Measurements from ENCODE around the gene FSTL1. TPM values are rescaled to one million over a fixed set of nuclear protein-coding genes. Genes with fewer than 3 reads are reported as not detected.

FSTL1 gene
- total and polyA plus RNA-seq, 5 donors from 2014 or later: 1.0 TPM; not detected in 4

DNA sequence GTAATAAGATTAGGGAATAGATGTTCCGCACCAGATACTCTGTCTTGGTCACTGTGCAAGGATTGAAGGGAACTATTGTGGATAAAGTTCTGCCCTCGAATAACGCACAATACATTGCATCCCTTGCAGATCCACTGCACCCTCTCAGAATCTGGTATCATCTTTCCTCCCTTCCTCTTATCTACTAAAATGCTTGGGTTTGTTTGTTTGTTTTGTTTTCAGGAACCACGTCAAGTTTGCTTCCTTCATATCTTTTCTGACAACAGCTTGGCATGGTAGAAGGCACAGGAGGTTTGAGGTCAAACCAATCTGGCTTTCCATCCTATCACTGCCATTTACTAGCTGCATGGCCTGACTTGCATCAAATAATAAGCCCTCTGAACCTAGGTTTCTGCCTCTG, 2.0 kb upstream of the FSTL1 start:
- Mint-ChIP-seq H3K27me3 (peaks cover 34% of the 10 kb centered on the region), H3K4me3 (peak overlapping the region in 1 of 4 donors; percentile 24)
- peaks cover 0 to 3% of the 10 kb centered on the region in 2 experiments for H3K9me3 ChIP-seq (ENCODE audit: control insufficient read depth in 2 of 2, low read length in 2 of 2)

DNA sequence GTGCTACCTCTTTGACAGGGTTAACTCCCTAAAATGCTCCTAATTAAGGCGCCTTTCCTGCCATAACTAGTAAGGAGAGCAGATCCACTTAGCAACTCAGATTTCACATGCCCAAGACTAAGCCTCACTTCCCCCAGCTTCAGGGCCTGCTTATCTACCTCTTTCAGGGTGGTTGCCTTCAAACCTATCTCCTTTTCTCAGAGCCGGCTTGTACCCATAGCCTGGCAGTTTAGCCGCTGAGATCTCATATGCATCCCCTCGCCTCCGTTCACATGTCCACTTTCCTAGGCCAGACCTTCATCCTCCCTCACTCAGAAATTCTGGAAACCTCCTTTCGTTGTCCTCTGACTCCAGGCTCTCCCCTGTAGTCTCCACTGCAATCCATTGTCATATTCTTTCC, 1.0 kb upstream of the FSTL1 start:
- ATAC-seq (ENCODE audit: low read depth in 2 of 2) (no peak), DNase-seq (no peak)
- H3K4me1 Mint-ChIP-seq: peaks cover 0 to 16% (median 8%) of the 10 kb centered on the region in 4 donors
- peak overlapping the region in 3 of 4 donors; percentile 42 to 82 (median 60) for H3K4me3 Mint-ChIP-seq
- H3K4me3 ChIP-seq (ENCODE audit: low read depth, low read length): no peak overlapping the region
- H3K36me3 Mint-ChIP-seq: no peaks in the 10 kb centered on the region
- peaks cover 0 to 3% of the 10 kb centered on the region in 2 experiments for H3K9me3 ChIP-seq (ENCODE audit: control insufficient read depth in 2 of 2, low read length in 2 of 2)
- no peak overlapping the region for H3K27ac ChIP-seq (ENCODE audit: insufficient read depth, low read length, poor library complexity, severe bottlenecking)
- peaks cover 42% of the 10 kb centered on the region for H3K27me3 Mint-ChIP-seq
- no peak overlapping the region for H3K27ac Mint-ChIP-seq
- H3K9me3 Mint-ChIP-seq: peaks cover 0 to 6% (median 3%) of the 10 kb centered on the region in 7 donors
- H3K27me3 ChIP-seq (ENCODE audit: control insufficient read depth, insufficient read depth, low read length): peaks cover 36% of the 10 kb centered on the region
- no peaks in the 10 kb centered on the region for H3K36me3 ChIP-seq (ENCODE audit: control insufficient read depth, insufficient read depth, low read length)
- peaks cover 10% of the 10 kb centered on the region for H3K4me1 ChIP-seq (ENCODE audit: control insufficient read depth, insufficient read depth, low read length, poor library complexity, severe bottlenecking)

More for the DNA sequence above, 2.0 kb upstream of the FSTL1 start:
- peaks cover 33% of the 10 kb centered on the region for H3K27me3 ChIP-seq (ENCODE audit: control insufficient read depth, insufficient read depth, low read length)
- no peak for DNase-seq
- Mint-ChIP-seq H3K4me1 (peaks cover 0 to 16% (median 8%) of the 10 kb centered on the region in 4 donors), H3K36me3 (no peaks in the 10 kb centered on the region), H3K9me3 (peaks cover 0 to 6% (median 3%) of the 10 kb centered on the region in 7 donors), H3K27ac (no peak overlapping the region)
- ATAC-seq (ENCODE audit: low read depth in 2 of 2): no peak
- no peaks in the 10 kb centered on the region for H3K36me3 ChIP-seq (ENCODE audit: control insufficient read depth, insufficient read depth, low read length)
- peaks cover 10% of the 10 kb centered on the region for H3K4me1 ChIP-seq (ENCODE audit: control insufficient read depth, insufficient read depth, low read length, poor library complexity, severe bottlenecking)
- no peak overlapping the region for H3K27ac ChIP-seq (ENCODE audit: insufficient read depth, low read length, poor library complexity, severe bottlenecking)
- H3K4me3 ChIP-seq (ENCODE audit: low read depth, low read length): no peak overlapping the region

DNA sequence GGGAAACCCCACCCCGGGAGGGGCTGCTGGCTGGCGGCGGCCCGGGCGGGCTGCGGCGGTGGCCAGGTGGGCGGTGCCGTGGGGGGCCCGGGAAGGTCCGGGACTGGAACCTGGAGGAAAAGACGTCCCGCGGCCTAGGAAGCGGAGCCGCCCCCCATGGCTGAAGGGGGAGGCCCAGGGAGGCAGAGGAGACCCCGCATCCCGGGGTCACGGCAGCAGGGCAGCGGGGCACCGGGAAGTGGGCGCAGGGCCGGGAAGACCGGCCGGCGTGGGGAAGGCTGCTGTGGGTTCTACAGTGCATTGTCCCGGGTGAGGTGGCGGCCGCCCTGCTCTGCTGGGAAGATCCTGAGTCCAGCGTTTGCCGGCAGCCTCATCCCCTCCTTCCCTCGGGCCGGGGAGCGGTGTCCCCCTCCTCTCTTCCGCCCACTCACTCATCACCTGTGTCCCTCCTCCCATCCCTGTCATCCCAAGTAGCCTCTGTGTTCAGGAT, 525 bp upstream of the FSTL1 start:
- H3K9me3 Mint-ChIP-seq: peaks cover 0 to 6% (median 3%) of the 10 kb centered on the region in 7 donors
- Histone ChIP-seq H3K27ac (ENCODE audit: insufficient read depth, low read length, poor library complexity, severe bottlenecking) (no peak overlapping the region), H3K4me1 (ENCODE audit: control insufficient read depth, insufficient read depth, low read length, poor library complexity, severe bottlenecking) (peaks cover 10% of the 10 kb centered on the region), H3K27me3 (ENCODE audit: control insufficient read depth, insufficient read depth, low read length) (peaks cover 38% of the 10 kb centered on the region), H3K36me3 (ENCODE audit: control insufficient read depth, insufficient read depth, low read length) (no peaks in the 10 kb centered on the region), H3K4me3 (ENCODE audit: low read depth, low read length) (no peak overlapping the region), H3K9me3 (ENCODE audit: control insufficient read depth in 2 of 2, low read length in 2 of 2) (peaks cover 0 to 3% of the 10 kb centered on the region in 2 experiments)
- peaks cover 0 to 16% (median 8%) of the 10 kb centered on the region in 4 donors for H3K4me1 Mint-ChIP-seq
- H3K4me3 Mint-ChIP-seq: peak overlapping the region in 3 of 4 donors; percentile 42 to 82 (median 60)
- no peaks in the 10 kb centered on the region for H3K36me3 Mint-ChIP-seq
- H3K27ac Mint-ChIP-seq: no peak overlapping the region
- peaks cover 45% of the 10 kb centered on the region for H3K27me3 Mint-ChIP-seq
- no peak for ATAC-seq (ENCODE audit: low read depth in 2 of 2)
- no peak for DNase-seq

DNA sequence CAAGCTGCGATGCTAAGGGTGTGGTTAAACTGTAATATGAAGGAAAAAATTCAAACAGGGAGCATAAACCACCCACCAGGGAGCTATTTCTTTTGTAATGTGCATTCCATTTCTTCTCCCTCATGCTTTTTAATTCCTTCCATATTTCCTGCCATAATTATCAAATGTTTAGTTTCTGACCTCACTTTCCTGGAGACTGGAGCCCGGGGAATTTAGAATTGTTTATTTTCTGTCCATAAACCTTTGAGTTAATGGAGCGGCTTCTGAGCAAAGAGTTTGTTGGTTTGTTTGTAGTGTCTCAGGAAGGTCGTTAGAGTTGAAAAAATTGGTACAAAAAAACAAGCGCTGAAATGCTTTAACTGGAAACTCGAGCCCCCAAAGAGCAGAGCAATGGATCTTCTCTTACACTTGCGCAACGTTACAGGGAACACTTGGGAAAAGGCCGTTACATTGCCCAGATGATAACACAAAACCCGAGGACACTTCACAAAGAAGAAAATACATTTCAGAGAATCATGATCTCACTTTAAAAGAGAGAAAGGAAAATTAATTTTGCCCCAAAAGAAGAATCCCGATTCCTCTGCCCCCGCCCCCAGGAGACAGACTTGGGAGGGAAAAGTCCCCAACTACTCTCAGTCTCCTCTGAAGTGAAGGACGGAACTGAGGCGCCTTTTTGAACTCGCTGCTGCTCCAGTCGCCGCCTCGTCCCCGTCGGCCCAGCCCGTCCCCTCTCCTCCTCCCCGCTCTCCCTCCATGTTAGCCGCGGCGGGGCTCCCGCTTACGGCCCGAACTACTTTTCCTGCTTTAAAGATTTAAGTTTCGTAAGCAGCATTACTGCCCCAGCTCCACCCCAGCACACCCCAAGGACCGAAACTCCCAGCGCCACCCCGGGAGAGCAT, 842 bp downstream of the FSTL1 start:
- H3K27ac ChIP-seq (ENCODE audit: insufficient read depth, low read length, poor library complexity, severe bottlenecking): no peak overlapping the region
- H3K4me1 ChIP-seq (ENCODE audit: control insufficient read depth, insufficient read depth, low read length, poor library complexity, severe bottlenecking): peaks cover 10% of the 10 kb centered on the region
- no peaks in the 10 kb centered on the region for H3K36me3 Mint-ChIP-seq
- H3K36me3 ChIP-seq (ENCODE audit: control insufficient read depth, insufficient read depth, low read length): no peaks in the 10 kb centered on the region
- peak overlapping the region in 2 of 4 donors; percentile 73 to 78 for H3K4me3 Mint-ChIP-seq
- DNase-seq: peak in 1 of 3 donors; percentile 6
- peaks cover 0 to 3% of the 10 kb centered on the region in 2 experiments for H3K9me3 ChIP-seq (ENCODE audit: control insufficient read depth in 2 of 2, low read length in 2 of 2)
- H3K27ac Mint-ChIP-seq: no peak overlapping the region
- H3K9me3 Mint-ChIP-seq: peaks cover 0 to 6% (median 3%) of the 10 kb centered on the region in 7 donors
- peaks cover 52% of the 10 kb centered on the region for H3K27me3 Mint-ChIP-seq
- no peak for ATAC-seq (ENCODE audit: low read depth in 2 of 2)
- H3K27me3 ChIP-seq (ENCODE audit: control insufficient read depth, insufficient read depth, low read length): peaks cover 36% of the 10 kb centered on the region
- H3K4me3 ChIP-seq (ENCODE audit: low read depth, low read length): no peak overlapping the region
- peaks cover 0 to 16% (median 8%) of the 10 kb centered on the region in 4 donors for H3K4me1 Mint-ChIP-seq

DNA sequence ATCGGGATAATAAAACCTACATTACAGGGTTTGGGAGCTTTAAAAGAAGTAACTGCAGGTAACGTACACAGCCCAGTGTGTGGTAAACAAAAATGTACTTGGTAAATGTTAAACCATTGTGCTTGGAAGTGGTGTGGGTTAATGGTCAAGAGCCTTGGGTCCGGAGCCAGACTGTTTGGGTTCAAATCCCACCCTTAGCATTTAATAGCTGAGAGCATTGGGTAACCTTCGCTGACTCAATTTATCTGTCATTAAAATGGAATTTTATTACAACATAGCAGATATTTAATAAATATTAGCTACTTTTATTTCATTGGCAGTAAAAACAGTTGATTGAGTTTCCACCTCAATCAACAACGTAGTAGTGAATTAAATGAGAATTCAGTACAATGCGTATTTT, 1.5 kb downstream of the FSTL1 start:
- Histone ChIP-seq H3K36me3 (ENCODE audit: control insufficient read depth, insufficient read depth, low read length) (no peaks in the 10 kb centered on the region), H3K27ac (ENCODE audit: insufficient read depth, low read length, poor library complexity, severe bottlenecking) (no peak overlapping the region), H3K27me3 (ENCODE audit: control insufficient read depth, insufficient read depth, low read length) (peaks cover 35% of the 10 kb centered on the region), H3K4me1 (ENCODE audit: control insufficient read depth, insufficient read depth, low read length, poor library complexity, severe bottlenecking) (peaks cover 10% of the 10 kb centered on the region), H3K9me3 (ENCODE audit: control insufficient read depth in 2 of 2, low read length in 2 of 2) (no peaks in the 10 kb centered on the region), H3K4me3 (ENCODE audit: low read depth, low read length) (no peak overlapping the region)
- H3K9me3 Mint-ChIP-seq: peaks cover 0 to 6% (median 3%) of the 10 kb centered on the region in 7 donors
- DNase-seq (no peak), ATAC-seq (ENCODE audit: low read depth in 2 of 2) (no peak)
- H3K27ac Mint-ChIP-seq: no peak overlapping the region
- peaks cover 48% of the 10 kb centered on the region for H3K27me3 Mint-ChIP-seq
- H3K4me3 Mint-ChIP-seq: no peak overlapping the region
- no peaks in the 10 kb centered on the region for H3K36me3 Mint-ChIP-seq
- H3K4me1 Mint-ChIP-seq: peaks cover 0 to 16% (median 8%) of the 10 kb centered on the region in 4 donors

DNA sequence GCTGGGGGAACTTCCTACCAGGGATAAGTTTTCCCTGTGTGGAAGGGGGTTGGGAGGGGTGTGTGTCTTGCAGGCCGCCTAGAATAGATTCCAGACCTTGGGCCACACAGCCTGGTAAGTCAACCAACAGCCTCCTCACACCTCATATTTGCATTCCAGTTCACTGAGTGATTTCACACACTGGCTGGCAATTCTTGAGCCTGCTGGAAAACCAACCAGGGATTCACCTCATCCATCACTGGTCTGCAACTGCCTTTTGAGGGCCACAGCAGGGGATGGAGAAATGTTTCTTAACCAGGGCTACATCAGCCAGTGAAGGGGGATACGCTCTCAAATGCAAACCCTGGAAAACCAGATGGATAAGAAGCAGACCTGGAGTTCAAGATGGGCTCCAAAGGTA, 2.0 kb downstream of the FSTL1 start:
- ATAC-seq (ENCODE audit: low read depth in 2 of 2) (no peak), DNase-seq (no peak)
- Mint-ChIP-seq H3K9me3 (peaks cover 0 to 4% (median 1%) of the 10 kb centered on the region in 7 donors), H3K36me3 (no peaks in the 10 kb centered on the region), H3K27me3 (peaks cover 48% of the 10 kb centered on the region), H3K4me1 (peaks cover 0 to 16% (median 8%) of the 10 kb centered on the region in 4 donors), H3K4me3 (no peak overlapping the region), H3K27ac (no peak overlapping the region)
- H3K27me3 ChIP-seq (ENCODE audit: control insufficient read depth, insufficient read depth, low read length): peaks cover 32% of the 10 kb centered on the region
- no peak overlapping the region for H3K27ac ChIP-seq (ENCODE audit: insufficient read depth, low read length, poor library complexity, severe bottlenecking)
- peaks cover 10% of the 10 kb centered on the region for H3K4me1 ChIP-seq (ENCODE audit: control insufficient read depth, insufficient read depth, low read length, poor library complexity, severe bottlenecking)
- no peaks in the 10 kb centered on the region for H3K36me3 ChIP-seq (ENCODE audit: control insufficient read depth, insufficient read depth, low read length)
- H3K4me3 ChIP-seq (ENCODE audit: low read depth, low read length): no peak overlapping the region
- no peaks in the 10 kb centered on the region for H3K9me3 ChIP-seq (ENCODE audit: control insufficient read depth in 2 of 2, low read length in 2 of 2)

DNA sequence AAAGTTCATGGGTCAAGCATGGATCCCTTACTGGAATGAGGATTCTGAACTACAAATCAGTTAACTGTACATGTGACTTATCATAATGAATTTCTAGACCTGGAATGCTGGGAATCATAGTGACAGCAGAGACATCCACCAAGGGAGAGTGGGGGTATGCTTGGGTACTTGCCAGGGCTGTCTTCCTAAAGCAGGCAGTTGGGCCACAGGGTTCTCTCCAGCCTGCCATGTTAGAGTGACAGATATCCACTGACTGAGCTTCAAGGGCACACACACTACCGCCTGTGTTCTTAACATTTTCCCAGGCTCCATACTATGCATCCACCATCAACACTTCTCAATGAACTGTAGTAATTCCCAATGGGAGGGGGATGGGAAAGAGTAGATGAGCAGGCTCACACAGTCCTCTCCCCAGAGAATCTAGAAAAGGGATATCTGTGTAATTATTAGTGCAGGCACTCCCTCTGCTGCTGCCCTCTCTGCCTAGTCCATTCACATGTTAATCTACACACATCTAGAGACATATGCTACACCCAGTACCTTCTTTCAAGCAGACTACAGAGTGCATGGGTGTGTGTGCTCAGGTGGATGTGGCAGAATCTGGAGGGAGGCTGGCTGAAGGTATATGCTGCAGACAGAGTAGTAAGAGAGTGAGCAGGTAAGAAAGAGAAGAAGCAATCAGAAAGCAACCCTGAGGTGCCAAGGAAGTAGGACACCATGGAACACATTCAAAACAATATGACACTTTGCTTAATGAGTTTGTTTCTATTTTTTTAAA, 3.7 kb downstream of the FSTL1 start:
- Histone ChIP-seq H3K9me3 (ENCODE audit: control insufficient read depth in 2 of 2, low read length in 2 of 2) (no peaks in the 10 kb centered on the region), H3K27me3 (ENCODE audit: control insufficient read depth, insufficient read depth, low read length) (peaks cover 21% of the 10 kb centered on the region), H3K36me3 (ENCODE audit: control insufficient read depth, insufficient read depth, low read length) (no peaks in the 10 kb centered on the region), H3K27ac (ENCODE audit: insufficient read depth, low read length, poor library complexity, severe bottlenecking) (no peak overlapping the region), H3K4me1 (ENCODE audit: control insufficient read depth, insufficient read depth, low read length, poor library complexity, severe bottlenecking) (peaks cover 10% of the 10 kb centered on the region), H3K4me3 (ENCODE audit: low read depth, low read length) (no peak overlapping the region)
- Mint-ChIP-seq H3K27ac (no peak overlapping the region), H3K36me3 (no peaks in the 10 kb centered on the region), H3K27me3 (peaks cover 49% of the 10 kb centered on the region), H3K4me1 (peaks cover 0 to 14% (median 8%) of the 10 kb centered on the region in 4 donors), H3K9me3 (peaks cover 0 to 3% (median 0%) of the 10 kb centered on the region in 7 donors), H3K4me3 (no peak overlapping the region)
- no peak for DNase-seq
- ATAC-seq (ENCODE audit: low read depth in 2 of 2): no peak
